IMR-90 (cell line): Measurements from ENCODE around the gene MTUS2. TPM values are rescaled to one million over a fixed set of nuclear protein-coding genes. Genes with fewer than 3 reads are reported as not detected.
A peak's percentile ranks its signal among the peaks of the same experiment; 100 is the strongest.

Experiments used
- ATAC-seq: fragments of 200-7000 bp; cut with Tn5 transposase; 2 replicates; pipeline ENCODE4 v1.9.1; 2020; ENCODE audit warnings: low read depth, mild to moderate bottlenecking, moderate library complexity
- BruUV-seq: library from RNA; stranded (reverse); fragments of 400-500 nt; replicated peaks from 2 replicates; lab custom pipeline; 2021; lab: Mats Ljungman, UMichigan
- CTCF ChIA-PET: fragments of 300-600 bp; formaldehyde crosslinking; extraction: SDS; loops from one replicate; lab custom pipeline; 2021; ENCODE audit warnings: antibody characterized with exemption; lab: Yijun Ruan, JAX
- POLR2A ChIA-PET: fragments of 300-600 bp; sonication (Branson Sonifier 250); formaldehyde crosslinking; loops from one replicate; lab custom pipeline; 2022; ENCODE audit warnings: antibody characterized with exemption; ENCODE audit not compliant: unreplicated experiment; lab: Charles Lee
- DNase-seq: peaks from one replicate; pipeline ENCODE4 v3.0.0; 2013
- H2AFZ ChIP-seq: replicated peaks from 2 replicates; pipeline ENCODE3; 2013; ENCODE audit warnings: low read length, mild to moderate bottlenecking; ENCODE audit not compliant: poor library complexity
- H2AK5ac ChIP-seq: 2 replicates; pipeline ENCODE4 v1.6.1; 2013; ENCODE audit warnings: low read depth, low read length, inconsistent platforms
- H2AK9ac ChIP-seq: replicated peaks from 2 replicates; pipeline ENCODE3; 2013; ENCODE audit warnings: mild to moderate bottlenecking, low read depth, low read length, moderate library complexity; ENCODE audit not compliant: poor library complexity
- H2BK120ac ChIP-seq: 2 replicates; pipeline ENCODE4 v1.6.1; 2013; ENCODE audit warnings: low read depth, low read length, inconsistent platforms
- H2BK15ac ChIP-seq: 3 replicates; pipeline ENCODE4 v1.6.1; 2013; ENCODE audit warnings: low read depth, low read length, inconsistent platforms
- H2BK20ac ChIP-seq: 2 replicates; pipeline ENCODE4 v1.6.1; 2013; ENCODE audit warnings: low read depth, mild to moderate bottlenecking, inconsistent platforms, low read length, moderate library complexity
- H2BK5ac ChIP-seq: 2 replicates; pipeline ENCODE4 v1.6.1; 2013; ENCODE audit warnings: mild to moderate bottlenecking, low read depth, low read length, inconsistent platforms; ENCODE audit not compliant: poor library complexity, severe bottlenecking
- H3K14ac ChIP-seq: replicated peaks from 2 replicates; pipeline ENCODE4 v1.6.1; 2013; ENCODE audit warnings: low read depth, low read length, inconsistent platforms
- H3K18ac ChIP-seq: 2 replicates; pipeline ENCODE4 v1.6.1; 2013; ENCODE audit warnings: low read depth, low read length, control low read depth
- H3K23ac ChIP-seq: 2 replicates; pipeline ENCODE4 v1.6.1; 2013; ENCODE audit warnings: low read depth, low read length, inconsistent platforms
- H3K27ac ChIP-seq: 2 replicates; pipeline ENCODE4 v1.5.1; 2013; ENCODE audit warnings: mild to moderate bottlenecking, control low read depth, low read length; ENCODE audit not compliant: insufficient read depth
- H3K27me3 ChIP-seq: 2 replicates; pipeline ENCODE4 v1.6.1; 2013; ENCODE audit warnings: low read length; ENCODE audit not compliant: control insufficient read depth, insufficient read depth
- H3K36me3 ChIP-seq: 2 replicates; pipeline ENCODE4 v1.6.1; 2013; ENCODE audit warnings: low read length, mixed read lengths; ENCODE audit not compliant: control insufficient read depth, insufficient read depth
- H3K4ac ChIP-seq: 2 replicates; pipeline ENCODE4 v1.6.1; 2013; ENCODE audit warnings: low read depth, low read length, inconsistent platforms
- H3K4me1 ChIP-seq: 2 replicates; pipeline ENCODE4 v1.6.1; 2013; ENCODE audit warnings: low read length, mixed read lengths; ENCODE audit not compliant: control insufficient read depth, insufficient read depth
- H3K4me2 ChIP-seq: 2 replicates; pipeline ENCODE4 v1.6.1; 2013; ENCODE audit warnings: low read depth, mild to moderate bottlenecking, control low read depth, low read length, moderate library complexity
- H3K4me3 ChIP-seq: 2 replicates; pipeline ENCODE4 v1.5.1; 2013; ENCODE audit warnings: low read depth, mild to moderate bottlenecking, control low read depth, low read length, moderate library complexity; ENCODE audit not compliant: insufficient read depth
- H3K56ac ChIP-seq: 2 replicates; pipeline ENCODE4 v1.6.1; 2013; ENCODE audit warnings: low read length, inconsistent platforms; ENCODE audit not compliant: insufficient read depth; ENCODE audit errors: extremely low read depth
- H3K79me1 ChIP-seq, 2 experiments: 2 replicates each; pipeline ENCODE4 v1.6.1; 2013; ENCODE audit warnings: low read length in 2 of 2, inconsistent platforms in 1 of 2, low read depth in 1 of 2
- H3K9ac ChIP-seq: 2 replicates; pipeline ENCODE4 v1.6.1; 2013; ENCODE audit warnings: low read depth, low read length, control low read depth
- H3K9me1 ChIP-seq: 2 replicates; pipeline ENCODE4 v1.6.1; 2013; ENCODE audit warnings: low read length, inconsistent platforms; ENCODE audit not compliant: insufficient read depth
- H3K9me3 ChIP-seq: 2 replicates; pipeline ENCODE4 v1.6.1; 2013; ENCODE audit warnings: low read length; ENCODE audit not compliant: control insufficient read depth, insufficient read depth
- H4K20me1 ChIP-seq: 2 replicates; pipeline ENCODE4 v1.6.1; 2013; ENCODE audit warnings: low read length, inconsistent platforms; ENCODE audit not compliant: insufficient read depth
- H4K5ac ChIP-seq: 2 replicates; pipeline ENCODE4 v1.6.1; 2013; ENCODE audit warnings: mild to moderate bottlenecking, low read depth, low read length, control low read depth
- H4K8ac ChIP-seq, 2 experiments: 2 replicates each; pipeline ENCODE4 v1.6.1; 2013; ENCODE audit warnings: low read depth in 2 of 2, low read length in 2 of 2, control low read depth in 1 of 2, inconsistent platforms in 1 of 2
- H4K91ac ChIP-seq: 2 replicates; pipeline ENCODE4 v1.6.1; 2013; ENCODE audit warnings: low read depth, low read length, inconsistent platforms; ENCODE audit not compliant: insufficient read depth
- CEBPB ChIP-seq: IDR thresholded peaks from 2 replicates; pipeline ENCODE4 v1.6.1; 2012; ENCODE audit warnings: low read depth, low read length, improper control_type of control experiment
- CTCF ChIP-seq: conservative IDR thresholded peaks from 2 replicates; pipeline ENCODE4 v1.5.1; 2012; ENCODE audit warnings: mild to moderate bottlenecking, low read depth, low read length, improper control_type of control experiment
- POLR2A ChIP-seq: IDR thresholded peaks from 2 replicates; pipeline ENCODE4 v1.6.1; 2012; ENCODE audit warnings: mild to moderate bottlenecking, low read depth, low read length
- USF2 ChIP-seq: fragments of 150-350 bp; IDR thresholded peaks from 2 replicates; pipeline ENCODE4 v1.6.1; 2017; ENCODE audit warnings: mild to moderate bottlenecking, antibody characterized with exemption, low read length, low read depth
- WGBS, 2 experiments: methylation state at CpG; one replicate each; pipeline versions ENCODE4 v1.1.5 to v1.1.7; 2013; ENCODE audit warnings: missing lambda C conversion rate in 2 of 2; ENCODE audit not compliant: insufficient read length in 1 of 2; ENCODE audit errors: extremely low coverage in 2 of 2; 5-methylcytosine and 5-hydroxymethylcytosine counted together
- dilution Hi-C: fragments of 300-500 bp; cut with HindIII; formaldehyde crosslinking; loops from one replicate; pipeline ENCODE4 v1.14.3; 2018; ENCODE audit warnings: low sequenced_read_pairs; ENCODE audit not compliant: unreplicated experiment
- in situ Hi-C: fragments of 300-500 bp; cut with MboI; formaldehyde crosslinking; loops from 3 replicates; pipeline ENCODE4 v1.14.3; 2019; ENCODE audit warnings: low sequenced_read_pairs, inconsistent platforms, mixed read lengths
- intact Hi-C: fragments of 100-400 bp; cut with micrococcal nuclease; formaldehyde crosslinking; loops from 2 replicates; pipeline ENCODE4 v1.10.0; 2022
- polyA plus RNA-seq, 3 experiments: library from polyadenylated mRNA; depleted of rRNA; stranded (reverse); fragments of >200 nt; gene quantifications; 2 replicates each; pipeline ENCODE4 v1.2.3, GENCODE V29; 2012; ENCODE audit warnings: low replicate concordance in 1 of 3
- total RNA-seq: library from RNA; depleted of rRNA; stranded (reverse); fragments of >200 nt; gene quantifications from 2 replicates; pipeline ENCODE4 v1.2.3, GENCODE V29; 2012

Gene MTUS2
- total and polyA plus RNA-seq, 2 of the 4 experiments (the other 2 are of a cell fraction), result under 0.01 to 0.02 TPM

GRCh38 chr13:29548722-29549121, 728.6 kb downstream of the MTUS2 start:
- no peak overlapping the region for H3K27ac ChIP-seq
- CTCF ChIA-PET, result interaction anchor here (0.5 kb wide), 1 partner anchor 165 kb away, joined by 3 read pairs; no protein-coding TSS in a partner anchor
- DNase-seq (peak; percentile 39), ATAC-seq (no peak)
- peaks cover 64% of the 10 kb centered on the region for H4K20me1 ChIP-seq
- no peak overlapping the region for H2AFZ ChIP-seq
- POLR2A ChIA-PET, result no interaction called here
- peaks cover 38% of the 10 kb centered on the region for H3K36me3 ChIP-seq
- intact Hi-C loops, result no loop called here
- no peak overlapping the region for H4K91ac ChIP-seq
- no peaks in the 10 kb centered on the region for H3K9me3 ChIP-seq
- in situ Hi-C loops, result no loop called here
- peak overlapping the region; percentile 43; the same call in 1 of the 2 replicates for H3K23ac ChIP-seq
- BruUV-seq, result no TSS peak
- peaks cover 27% of the 10 kb centered on the region for H3K9me1 ChIP-seq
- H3K27me3 ChIP-seq, result no peaks in the 10 kb centered on the region
- no peaks in the 10 kb centered on the region for H3K4me1 ChIP-seq
- no peak overlapping the region for H3K56ac ChIP-seq
- H3K4ac ChIP-seq, result no peak overlapping the region
- no peak overlapping the region for H3K9ac ChIP-seq
- H3K18ac ChIP-seq, result no peak overlapping the region
- no peak overlapping the region for H4K5ac ChIP-seq
- no peak overlapping the region for H3K4me2 ChIP-seq
- 78% methylated on average over 6 of the region's 7 CpGs; no CpG with 5 or more reads in 1 of the 2 experiments for WGBS, 2 experiments
- H2AK9ac ChIP-seq, result no peak overlapping the region
- H3K4me3 ChIP-seq, result no peak overlapping the region
- H2BK15ac ChIP-seq, result no peak overlapping the region
- H2AK5ac ChIP-seq, result no peak overlapping the region
- no peak overlapping the region for H4K8ac ChIP-seq
- H2BK120ac ChIP-seq, result no peak overlapping the region
- dilution Hi-C loops, result no loop called here
- H3K79me1 ChIP-seq, result peaks cover 40 to 96% of the 10 kb centered on the region in 2 experiments
- no peak overlapping the region for H3K14ac ChIP-seq
- TF ChIP-seq CTCF, result no peak
- TF ChIP-seq POLR2A, result no peak
- no peak for TF ChIP-seq CEBPB
- no peak for TF ChIP-seq USF2
- no peak overlapping the region for H2BK5ac ChIP-seq
- no peak overlapping the region for H2BK20ac ChIP-seq
